SJCRH30 (cell line): ENCODE measurements around the gene FGF2. TPM values are rescaled to one million over a fixed set of nuclear protein-coding genes. Genes with fewer than 3 reads are reported as not detected.
"Not testable (repeated sequence)": the region's sequence is repeated elsewhere in the genome, so short reads cannot be mapped to it uniquely, and the experiment has no call there.

ENCODE experiments used
- DNase-seq, 2 experiments: peaks; one replicate each; pipeline ENCODE4 v3.0.0-alpha.2; 2015 to 2020
- H3K27ac ChIP-seq: fragments of 250-450 bp; sonication (Bioruptor Pico); 2 replicates; pipeline ENCODE4 v1.5.1; 2020; ENCODE audit warnings: mild to moderate bottlenecking, moderate library complexity
- H3K27me3 ChIP-seq: fragments of 250-450 bp; sonication (Bioruptor Pico); 2 replicates; pipeline ENCODE4 v1.5.1; 2020; ENCODE audit warnings: mild to moderate bottlenecking, moderate library complexity
- H3K36me3 ChIP-seq: fragments of 250-450 bp; sonication (Bioruptor Pico); 2 replicates; pipeline ENCODE4 v1.5.1; 2020; ENCODE audit warnings: mild to moderate bottlenecking, moderate library complexity
- H3K4me1 ChIP-seq: fragments of 250-450 bp; sonication (Bioruptor Pico); 2 replicates; pipeline ENCODE4 v1.5.1; 2020; ENCODE audit warnings: mild to moderate bottlenecking, moderate library complexity
- H3K4me3 ChIP-seq: fragments of 250-450 bp; sonication (Bioruptor Pico); 2 replicates; pipeline ENCODE4 v1.5.1; 2020; ENCODE audit warnings: mild to moderate bottlenecking, moderate library complexity
- H3K9me3 ChIP-seq: fragments of 250-450 bp; sonication (Bioruptor Pico); replicated peaks from 2 replicates; pipeline ENCODE4 v1.5.1; 2020; ENCODE audit warnings: mild to moderate bottlenecking, moderate library complexity
- total RNA-seq: library from RNA; depleted of rRNA; stranded (reverse); fragments of >200 nt; shearing (Covaris generic); gene quantifications from 2 replicates; pipeline ENCODE4 v1.2.3, GENCODE V29; 2014

FGF2 gene
- total RNA-seq, 1 experiment from 2014 or later = 11.7 TPM

DNA sequence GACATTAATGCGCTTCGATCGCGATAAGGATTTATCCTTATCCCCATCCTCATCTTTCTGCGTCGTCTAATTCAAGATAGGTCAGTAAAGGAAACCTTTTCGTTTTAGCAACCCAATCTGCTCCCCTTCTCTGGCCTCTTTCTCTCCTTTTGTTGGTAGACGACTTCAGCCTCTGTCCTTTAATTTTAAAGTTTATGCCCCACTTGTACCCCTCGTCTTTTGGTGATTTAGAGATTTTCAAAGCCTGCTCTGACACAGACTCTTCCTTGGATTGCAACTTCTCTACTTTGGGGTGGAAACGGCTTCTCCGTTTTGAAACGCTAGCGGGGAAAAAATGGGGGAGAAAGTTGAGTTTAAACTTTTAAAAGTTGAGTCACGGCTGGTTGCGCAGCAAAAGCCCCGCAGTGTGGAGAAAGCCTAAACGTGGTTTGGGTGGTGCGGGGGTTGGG lies 528 bp upstream of the FGF2 start:
- Histone ChIP-seq H3K4me1 (no peaks in the 10 kb centered on the region), H3K36me3 (no peaks in the 10 kb centered on the region), H3K27ac (no peak overlapping the region; the same call in 1 of the 2 replicates), H3K27me3 (no peaks in the 10 kb centered on the region), H3K9me3 (no peaks in the 10 kb centered on the region), H3K4me3 (peak overlapping the region; percentile 72)
- DNase-seq = no peak

DNA sequence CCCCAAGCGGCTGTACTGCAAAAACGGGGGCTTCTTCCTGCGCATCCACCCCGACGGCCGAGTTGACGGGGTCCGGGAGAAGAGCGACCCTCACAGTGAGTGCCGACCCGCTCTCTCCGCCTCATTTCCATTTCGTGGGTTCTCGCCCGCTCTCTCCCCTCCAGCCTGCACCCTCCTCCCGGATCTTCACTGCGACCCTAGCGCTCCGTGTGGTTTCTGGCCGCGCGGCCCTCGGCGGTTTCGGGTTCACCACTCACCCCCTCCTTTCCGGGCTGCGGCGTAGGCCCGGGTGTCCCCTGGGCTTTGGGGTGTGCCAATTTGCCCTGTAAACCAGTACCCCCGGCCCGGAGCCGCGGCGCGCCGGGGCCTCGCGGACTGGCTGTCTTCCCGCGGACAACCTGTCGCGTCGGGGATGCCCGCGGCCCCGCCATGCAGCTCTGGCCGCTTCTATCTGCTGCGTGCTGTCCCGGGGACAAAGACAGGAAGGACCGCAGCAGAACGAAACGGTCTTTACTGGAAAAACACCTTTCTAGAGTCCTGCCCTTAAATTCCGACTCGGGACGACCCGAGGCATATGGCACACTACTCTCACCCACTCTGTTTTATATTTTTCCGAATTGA lies 737 bp downstream of the FGF2 start:
- Histone ChIP-seq H3K36me3 (no peaks in the 10 kb centered on the region), H3K4me1 (peaks cover 1% of the 10 kb centered on the region; the same call in 1 of the 2 replicates), H3K27me3 (no peaks in the 10 kb centered on the region), H3K27ac (peak overlapping the region; percentile 37; the same call in 1 of the 2 replicates), H3K4me3 (peak overlapping the region; percentile 72), H3K9me3 (no peaks in the 10 kb centered on the region)
- DNase-seq = peak; percentile 70 to 74

DNA sequence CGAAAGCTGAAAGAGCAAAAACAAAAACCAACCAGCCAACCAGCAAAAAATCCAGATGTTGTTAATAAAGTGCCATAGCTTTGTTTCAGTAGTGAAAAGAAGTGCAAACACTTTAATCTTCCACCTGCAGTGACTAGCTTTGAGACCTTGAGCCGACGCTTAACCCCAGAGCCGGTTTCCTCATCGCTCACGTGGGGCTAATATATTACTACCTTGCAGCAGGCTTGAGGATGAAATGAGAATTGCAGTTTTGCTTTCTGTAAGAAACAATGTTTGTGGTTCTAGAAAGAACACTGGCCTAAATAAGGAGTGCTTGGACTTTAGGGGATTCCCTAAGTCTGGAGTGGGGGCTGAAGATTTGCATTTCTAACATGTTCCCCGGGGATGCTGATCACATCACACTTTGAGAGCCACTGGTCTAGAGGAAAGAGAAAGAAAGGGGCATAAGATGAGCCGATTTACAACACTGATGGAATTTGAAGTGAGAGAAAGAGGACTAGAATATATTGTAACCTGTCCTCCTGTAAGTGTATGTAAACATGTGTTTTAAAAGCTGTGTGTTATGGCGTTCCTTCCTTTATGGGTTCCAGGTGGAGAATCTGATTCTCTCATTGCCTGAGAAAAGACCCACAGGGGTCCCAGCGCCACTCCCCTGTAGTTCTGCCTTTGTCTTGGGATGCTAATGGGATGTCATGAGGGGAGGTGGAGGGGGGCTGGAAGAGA lies 1.4 kb downstream of the FGF2 start:
- no peaks in the 10 kb centered on the region for H3K27me3 ChIP-seq
- H3K4me1 ChIP-seq = peaks cover 8% of the 10 kb centered on the region
- no peaks in the 10 kb centered on the region for H3K36me3 ChIP-seq
- H3K27ac ChIP-seq = peak overlapping the region; percentile 37; the same call in 1 of the 2 replicates
- DNase-seq = peak; percentile 15 to 57
- no peaks in the 10 kb centered on the region for H3K9me3 ChIP-seq
- peak overlapping the region; percentile 72 for H3K4me3 ChIP-seq

DNA sequence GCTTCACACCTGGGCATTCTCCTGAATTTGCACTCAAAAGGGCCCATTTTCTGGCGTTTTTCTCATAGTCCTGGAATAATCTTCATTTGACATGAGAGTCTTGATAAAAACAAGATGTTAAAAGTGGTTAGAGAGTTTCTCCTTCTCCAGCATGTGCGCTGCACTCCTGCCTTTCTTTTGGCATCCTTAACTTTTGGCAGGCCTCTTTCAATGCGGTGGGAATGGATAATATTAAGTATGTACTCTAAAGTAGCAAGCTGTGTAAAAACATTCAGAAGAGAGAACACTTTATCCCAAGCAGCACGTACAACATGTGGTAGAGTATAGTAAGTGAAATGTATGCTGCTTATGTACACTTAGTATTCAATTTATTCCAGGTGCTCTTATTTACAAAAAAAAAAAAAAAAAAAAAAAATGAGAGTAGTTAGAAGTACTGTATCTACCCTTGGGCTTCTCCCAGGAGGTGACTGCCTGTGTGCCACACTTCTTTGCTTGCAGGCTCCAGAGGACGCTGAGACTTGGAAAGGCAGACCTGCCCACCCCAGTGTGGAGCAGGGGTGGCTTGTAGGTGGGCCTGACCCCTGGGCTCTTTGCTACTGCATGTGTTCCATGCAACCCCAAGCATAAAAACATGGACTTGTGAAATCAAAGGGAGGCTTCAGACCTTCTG lies 3.9 kb downstream of the FGF2 start:
- Histone ChIP-seq H3K4me3 (no peak overlapping the region), H3K9me3 (no peaks in the 10 kb centered on the region), H3K27ac (no peak overlapping the region), H3K36me3 (no peaks in the 10 kb centered on the region), H3K27me3 (no peaks in the 10 kb centered on the region), H3K4me1 (peaks cover 13% of the 10 kb centered on the region)
- no peak for DNase-seq

DNA sequence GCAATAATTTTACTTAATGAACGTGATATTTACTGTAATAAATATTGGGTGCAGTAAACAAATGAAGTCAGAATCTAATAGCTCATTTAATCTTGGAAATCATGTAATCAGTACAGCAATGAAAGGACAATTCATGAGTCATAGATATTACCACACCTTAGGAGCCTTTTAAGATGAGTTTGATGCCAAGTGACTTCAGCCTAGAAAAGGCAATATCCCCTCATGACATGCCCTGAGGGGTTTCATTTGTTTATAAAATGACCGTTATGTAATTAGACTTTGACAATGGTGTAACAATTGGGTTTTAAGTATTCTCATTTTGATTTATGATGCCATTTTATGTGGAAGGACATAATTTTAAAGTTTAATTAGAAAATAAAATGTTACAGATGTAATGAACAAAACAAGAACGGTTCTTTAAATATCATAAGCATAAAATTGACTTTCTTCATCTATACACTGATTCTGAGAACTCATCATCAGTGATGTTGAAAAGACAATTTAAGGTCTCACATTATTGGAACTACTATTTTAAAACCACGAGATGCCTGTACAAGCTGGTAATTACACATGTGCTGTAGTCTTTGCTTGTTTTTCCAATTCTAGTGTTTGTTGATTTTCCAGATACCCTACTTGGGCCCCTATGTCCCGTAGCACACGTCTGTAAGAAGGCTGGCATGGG lies 5.0 kb downstream of the FGF2 start:
- H3K36me3 ChIP-seq = no peaks in the 10 kb centered on the region
- H3K27me3 ChIP-seq = no peaks in the 10 kb centered on the region
- peaks cover 13% of the 10 kb centered on the region for H3K4me1 ChIP-seq
- H3K4me3 ChIP-seq = no peak overlapping the region
- DNase-seq = no peak
- no peak overlapping the region for H3K27ac ChIP-seq
- no peaks in the 10 kb centered on the region for H3K9me3 ChIP-seq

DNA sequence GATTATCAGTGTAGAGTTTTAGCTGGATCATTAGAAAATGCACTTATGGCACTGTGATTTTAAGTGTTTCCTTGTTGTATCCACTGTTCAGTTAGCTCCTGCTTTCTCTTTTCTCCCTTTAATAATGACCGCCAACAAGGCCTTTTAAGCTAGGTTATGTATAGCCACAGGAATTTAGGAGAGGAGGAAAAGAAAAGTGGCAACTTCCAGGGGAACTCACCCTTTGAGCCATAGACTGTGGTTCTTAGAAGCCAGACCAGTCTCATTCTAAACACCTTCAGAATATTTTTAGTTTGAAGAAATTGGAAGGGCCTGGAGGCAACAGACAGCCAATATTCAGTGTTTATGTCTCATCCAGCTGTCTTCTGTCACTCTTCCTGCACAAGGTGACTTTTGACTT lies 6.1 kb downstream of the FGF2 start:
- H3K4me1 ChIP-seq = peaks cover 13% of the 10 kb centered on the region
- H3K9me3 ChIP-seq = no peaks in the 10 kb centered on the region
- H3K27ac ChIP-seq = no peak overlapping the region
- peak in 1 of 2 experiments; percentile 45 for DNase-seq
- H3K4me3 ChIP-seq = no peak overlapping the region
- H3K27me3 ChIP-seq = no peaks in the 10 kb centered on the region
- H3K36me3 ChIP-seq = no peaks in the 10 kb centered on the region

DNA sequence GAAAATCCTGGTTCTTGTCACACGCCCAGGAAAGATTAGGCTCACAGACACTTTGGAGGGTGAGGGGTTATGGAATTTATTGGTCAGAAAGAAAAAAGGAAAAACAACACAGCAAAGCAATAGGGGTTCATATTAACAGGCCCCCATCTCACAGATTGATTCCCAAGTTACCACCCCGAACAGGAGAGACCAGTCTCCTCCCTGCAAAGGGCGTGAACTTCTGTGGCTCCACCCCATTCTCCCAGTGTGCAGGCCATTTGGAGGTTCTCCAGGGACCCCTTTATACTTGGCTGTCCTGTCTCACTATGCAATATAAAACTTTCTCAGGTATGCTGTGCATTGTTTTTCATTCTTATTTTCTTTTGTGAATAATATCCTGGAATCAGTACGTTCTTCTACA lies 7.4 kb downstream of the FGF2 start:
- no peak for DNase-seq
- Histone ChIP-seq H3K4me1 (peaks cover 13% of the 10 kb centered on the region), H3K4me3 (no peak overlapping the region)

DNA sequence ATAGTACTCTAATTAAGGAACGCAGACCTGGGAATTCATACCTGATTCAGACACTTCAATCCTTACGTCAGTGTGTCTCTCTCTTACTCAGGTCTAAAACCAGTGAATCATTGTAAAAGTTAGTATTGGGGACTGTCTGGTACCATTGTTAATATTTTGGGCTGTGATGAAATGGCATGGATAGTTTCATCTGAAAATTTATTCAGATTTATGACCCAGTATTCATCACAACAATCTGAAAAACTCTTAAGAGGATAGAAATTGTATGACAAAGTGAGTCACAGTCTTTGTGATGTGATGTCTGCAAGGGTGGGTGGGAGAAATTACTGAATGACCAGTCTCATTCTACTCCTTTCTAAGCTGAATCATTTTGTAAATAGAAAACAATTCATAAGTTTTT lies 10.3 kb downstream of the FGF2 start:
- Histone ChIP-seq H3K4me1 (peaks cover 13% of the 10 kb centered on the region), H3K9me3 (no peaks in the 10 kb centered on the region), H3K27ac (no peak overlapping the region), H3K36me3 (peaks cover 8% of the 10 kb centered on the region), H3K4me3 (no peak overlapping the region), H3K27me3 (no peaks in the 10 kb centered on the region)
- no peak for DNase-seq

More for the DNA sequence above, 7.4 kb downstream of the FGF2 start:
- no peaks in the 10 kb centered on the region for H3K9me3 ChIP-seq
- H3K36me3 ChIP-seq = no peaks in the 10 kb centered on the region; the same call in 1 of the 2 replicates
- no peak overlapping the region for H3K27ac ChIP-seq
- no peaks in the 10 kb centered on the region for H3K27me3 ChIP-seq

DNA sequence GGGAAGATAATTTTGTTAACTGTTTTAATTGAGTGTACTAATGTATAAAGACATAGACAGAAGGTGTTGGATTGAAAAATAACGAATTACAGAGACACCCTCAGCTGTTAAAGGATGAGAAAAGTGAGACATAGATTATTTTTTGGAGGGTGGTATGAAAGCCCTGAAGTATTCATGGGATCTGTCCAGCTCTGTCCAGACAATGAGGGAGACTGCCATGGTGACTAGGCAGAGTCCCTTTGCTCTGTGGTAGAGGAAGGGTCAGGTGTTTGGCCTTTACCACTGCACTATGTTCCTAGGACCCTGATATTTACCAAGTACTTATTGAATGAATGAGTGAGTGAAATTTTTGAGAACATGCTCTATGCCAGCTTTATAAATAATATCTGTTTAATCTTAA lies 11.4 kb downstream of the FGF2 start:
- H3K4me1 ChIP-seq = peaks cover 5% of the 10 kb centered on the region
- no peak overlapping the region for H3K27ac ChIP-seq
- H3K36me3 ChIP-seq = peaks cover 8% of the 10 kb centered on the region
- no peak overlapping the region for H3K4me3 ChIP-seq
- H3K9me3 ChIP-seq = no peaks in the 10 kb centered on the region
- no peaks in the 10 kb centered on the region for H3K27me3 ChIP-seq
- no peak for DNase-seq

DNA sequence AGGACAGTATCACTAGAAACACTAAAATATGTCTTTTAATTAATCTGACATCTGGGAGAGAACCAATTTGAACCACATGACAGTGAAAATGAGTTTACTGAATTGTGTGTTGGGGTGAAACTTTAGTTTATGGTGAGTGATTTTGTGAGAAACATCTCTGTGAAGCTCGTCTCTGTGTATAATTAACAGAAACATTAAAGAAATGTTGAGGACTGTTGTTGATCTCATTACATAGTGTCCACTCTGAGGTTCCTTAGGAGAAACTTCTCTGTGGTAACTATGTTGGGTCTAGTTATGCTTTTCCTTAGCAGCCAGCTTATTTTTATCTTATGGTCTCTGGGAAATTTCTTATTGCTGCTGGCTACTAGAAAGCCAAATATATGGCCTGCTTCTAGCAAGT lies 15.8 kb downstream of the FGF2 start:
- Histone ChIP-seq H3K36me3 (peaks cover 8% of the 10 kb centered on the region), H3K4me1 (no peaks in the 10 kb centered on the region), H3K4me3 (no peak overlapping the region), H3K27ac (no peak overlapping the region), H3K27me3 (no peaks in the 10 kb centered on the region), H3K9me3 (no peaks in the 10 kb centered on the region)
- DNase-seq = no peak

DNA sequence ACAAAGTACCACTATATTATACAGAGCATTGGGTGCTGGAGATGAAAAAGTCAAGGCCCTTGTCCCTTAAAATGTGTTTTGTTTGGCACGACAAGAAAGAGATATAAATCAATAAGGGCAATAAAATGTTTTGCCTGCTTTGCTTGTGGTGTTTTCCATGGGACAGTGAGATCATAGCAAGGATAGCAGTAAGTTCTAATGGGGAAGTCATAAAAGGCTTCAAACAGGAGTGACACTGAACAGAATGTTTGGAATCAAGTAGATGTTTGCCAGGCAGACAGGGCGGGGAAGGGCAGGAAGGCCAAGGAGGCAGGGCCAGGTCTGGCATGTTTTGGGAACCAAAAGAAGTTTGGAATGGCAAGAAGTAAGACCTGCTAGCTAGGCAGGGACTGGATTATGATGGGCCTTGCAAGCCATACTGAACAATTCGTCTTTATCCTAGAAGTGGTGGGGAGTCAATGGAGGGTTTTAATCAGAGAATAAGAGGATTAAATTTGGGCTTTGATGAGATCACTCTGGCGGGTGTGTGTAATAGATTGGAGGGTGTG lies 16.4 kb downstream of the FGF2 start:
- no peak for DNase-seq
- Histone ChIP-seq H3K36me3 (peaks cover 8% of the 10 kb centered on the region), H3K27me3 (no peaks in the 10 kb centered on the region), H3K9me3 (no peaks in the 10 kb centered on the region), H3K4me3 (no peak overlapping the region), H3K4me1 (no peaks in the 10 kb centered on the region), H3K27ac (no peak overlapping the region)

DNA sequence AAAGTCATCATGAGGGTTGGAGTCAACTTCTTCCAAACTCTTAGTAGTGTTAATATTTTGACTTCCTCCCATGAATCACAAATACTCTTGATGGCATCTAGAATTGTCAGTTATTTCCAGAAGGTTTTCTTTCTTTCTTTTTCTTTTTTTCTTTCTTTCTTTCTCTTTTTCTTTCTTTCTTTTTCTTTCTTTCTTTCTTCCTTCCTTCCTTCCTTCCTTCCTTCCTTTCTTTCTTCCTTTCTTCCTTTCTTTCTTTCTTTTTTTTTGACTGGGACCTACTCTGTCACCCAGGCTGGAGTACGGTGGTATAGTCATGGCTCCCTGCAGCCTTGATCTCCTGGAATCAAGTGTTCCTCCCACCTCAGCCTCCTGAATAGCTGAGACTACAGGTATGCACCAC lies 17.8 kb downstream of the FGF2 start:
- not testable (repeated sequence) for H3K4me3 ChIP-seq, DNase-seq, H3K27me3 ChIP-seq, H3K4me1 ChIP-seq, H3K27ac ChIP-seq, H3K9me3 ChIP-seq, H3K36me3 ChIP-seq

DNA sequence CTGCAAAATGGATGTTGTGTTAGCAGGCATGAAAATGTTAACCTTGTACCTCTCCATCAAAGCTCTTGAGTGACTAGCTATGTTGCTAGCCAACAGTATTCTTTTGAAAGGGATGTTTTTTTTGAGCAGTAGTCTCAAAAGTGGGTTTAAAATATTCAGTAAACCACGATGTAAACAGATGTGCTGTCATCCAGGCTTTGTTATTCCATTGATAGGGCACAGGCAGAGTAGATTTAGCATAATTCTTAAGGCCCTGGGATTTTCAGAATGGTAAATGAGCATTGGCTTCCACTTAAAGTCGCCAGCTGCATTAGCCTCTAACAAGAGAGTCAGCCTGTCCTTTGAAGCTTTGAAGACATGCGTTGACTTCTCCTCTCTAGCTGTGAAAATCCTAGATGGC lies 18.4 kb downstream of the FGF2 start:
- no peaks in the 10 kb centered on the region for H3K9me3 ChIP-seq
- DNase-seq = no peak
- no peaks in the 10 kb centered on the region; the same call in none of the 2 replicates for H3K36me3 ChIP-seq
- no peaks in the 10 kb centered on the region for H3K27me3 ChIP-seq
- H3K4me3 ChIP-seq = no peak overlapping the region
- no peaks in the 10 kb centered on the region for H3K4me1 ChIP-seq
- no peak overlapping the region for H3K27ac ChIP-seq

DNA sequence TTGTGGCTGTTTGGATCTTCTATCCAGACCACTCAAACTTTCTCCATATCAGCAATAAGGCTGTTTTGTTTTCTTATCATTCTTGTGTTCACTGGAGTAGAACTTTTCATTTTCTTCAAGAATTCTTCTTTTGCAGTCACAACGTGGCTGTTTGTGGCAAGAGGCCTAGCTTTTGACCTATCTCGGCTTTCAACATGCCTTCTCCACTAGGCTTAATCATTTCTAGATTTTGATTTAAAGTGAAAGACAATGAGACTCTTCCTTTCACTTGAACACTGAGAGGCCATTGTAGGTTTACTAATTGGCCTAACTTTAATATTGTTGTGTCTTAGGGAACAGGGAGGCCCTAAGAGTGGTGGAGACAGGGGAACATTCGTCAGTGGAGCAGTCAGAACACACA lies 19.1 kb downstream of the FGF2 start:
- H3K4me1 ChIP-seq = no peaks in the 10 kb centered on the region
- H3K9me3 ChIP-seq = no peaks in the 10 kb centered on the region
- H3K36me3 ChIP-seq = no peaks in the 10 kb centered on the region; the same call in 1 of the 2 replicates
- H3K27ac ChIP-seq = no peak overlapping the region
- DNase-seq = no peak
- H3K27me3 ChIP-seq = no peaks in the 10 kb centered on the region
- H3K4me3 ChIP-seq = no peak overlapping the region
